Effector CD4-positive, alpha-beta T cell (primary cell): Measurements from ENCODE around the gene MTRR.

Source experiments
- DNase-seq: peaks from one replicate; pipeline ENCODE4 v3.0.0-alpha.2; 2020
- total RNA-seq: gene quantifications from one replicate; lab custom pipeline; 2026; lab: John Stamatoyannopoulos, UW

Gene MTRR
- total RNA-seq = 55.0 reads per million, percentile 70 among the genes with 10 or more reads in this experiment

DNA sequence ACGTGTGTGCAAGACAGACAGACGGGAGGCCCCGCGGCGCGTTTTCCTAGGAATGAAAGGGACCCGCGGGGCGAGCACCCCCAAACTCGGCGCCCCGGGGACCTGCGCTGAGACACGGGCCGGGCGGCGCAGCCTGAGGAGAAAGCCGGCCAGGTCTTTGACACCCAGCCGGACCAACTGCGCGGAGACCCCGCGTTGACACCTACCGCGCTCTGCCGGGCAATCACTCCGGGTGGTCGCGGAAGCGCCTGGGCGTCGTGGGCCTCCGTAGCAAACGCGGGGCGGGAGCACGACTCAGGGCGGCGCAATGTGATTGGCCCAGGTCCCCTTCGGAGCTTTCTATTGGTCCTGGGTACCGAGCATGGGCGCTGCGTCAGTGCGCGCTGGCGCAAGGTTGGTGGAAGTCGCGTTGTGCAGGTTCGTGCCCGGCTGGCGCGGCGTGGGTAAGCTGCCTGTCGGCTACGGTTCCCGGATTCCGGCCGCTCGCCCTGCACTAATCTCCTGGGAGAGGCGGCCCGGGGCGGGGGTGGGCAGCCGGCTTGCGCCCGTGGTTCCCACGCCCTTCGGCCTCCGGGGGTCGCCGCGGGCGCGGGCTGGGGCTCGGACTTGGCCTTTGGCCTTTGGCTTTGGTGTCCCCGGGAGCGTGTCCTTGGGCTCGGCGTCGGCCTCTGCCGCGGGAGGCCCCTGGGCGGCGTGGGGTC lies at the start of gene MTRR, which contains the start of gene FASTKD3:
TSS of gene MTRR (plus strand) at position 376 of the 701 bp plus-strand sequence. CDS start 1,647 bp downstream, outside the sequence.
TSS of gene FASTKD3 (minus strand) at position 259 of the 701 bp plus-strand sequence. CDS start 948 bp downstream, outside the sequence.
- peak; percentile 89 for DNase-seq

DNA sequence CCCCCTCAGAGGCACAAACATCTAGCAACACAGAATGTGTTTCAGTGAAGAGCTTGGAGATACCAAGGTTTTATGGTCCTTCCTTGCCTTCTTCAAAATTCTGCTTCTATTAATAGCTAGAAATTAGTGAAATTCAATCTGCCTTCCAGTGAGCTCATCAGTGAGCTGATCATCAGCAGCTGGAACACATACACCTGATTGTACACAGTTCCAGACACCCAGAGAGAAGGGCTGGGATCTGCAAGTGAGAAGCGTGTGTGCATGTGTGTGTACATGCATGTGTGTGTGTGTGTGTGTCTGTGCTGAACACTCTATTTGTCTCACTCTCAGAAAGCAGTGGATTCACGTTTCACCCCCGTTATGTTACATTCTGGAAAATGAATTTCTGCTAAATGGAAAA lies 46.5 kb upstream of the MTRR start:
- no peak for DNase-seq

- no peak for DNase-seq
Observed at GRCh38 chr5:7823594-7823993, 45.4 kb upstream of the MTRR start.

DNA sequence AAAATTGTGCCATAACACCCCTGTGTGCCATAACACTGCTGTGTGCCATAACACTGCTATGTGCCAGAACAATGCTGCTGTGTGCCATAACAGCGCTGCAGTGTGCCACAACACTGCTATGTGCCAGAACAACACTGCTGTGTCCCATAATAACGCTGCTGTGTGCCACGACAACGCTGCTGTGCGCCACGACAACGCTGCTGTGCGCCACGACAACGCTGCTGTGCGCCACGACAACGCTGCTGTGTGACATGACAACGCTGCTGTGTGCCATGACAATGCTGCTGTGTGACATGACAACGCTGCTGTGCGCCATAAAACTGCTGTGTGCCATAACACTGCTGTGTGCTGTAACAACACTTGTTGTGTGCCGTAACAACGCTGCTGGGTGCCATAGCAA lies 44.0 kb upstream of the MTRR start:
- no peak for DNase-seq

DNA sequence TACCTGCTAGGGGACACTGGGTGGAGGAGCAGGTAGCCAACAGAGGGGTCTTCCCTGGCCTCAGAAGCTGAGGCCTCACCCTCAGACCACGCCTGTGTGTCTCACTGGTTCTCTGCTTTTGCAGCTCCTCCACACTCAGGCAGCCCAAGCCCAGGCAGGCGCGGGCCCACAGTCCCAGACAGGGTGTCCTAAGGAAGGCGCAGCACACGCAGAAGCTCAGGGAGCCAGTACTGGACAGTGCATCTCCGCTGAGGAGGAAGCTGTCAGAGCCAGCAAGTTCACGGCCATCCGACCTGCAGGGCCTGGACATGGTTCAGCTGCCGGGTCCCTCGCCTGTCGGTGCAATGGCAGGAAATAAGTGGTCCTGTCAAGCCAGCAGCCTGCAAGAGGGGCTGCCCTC lies 43.3 kb upstream of the MTRR start:
- DNase-seq = no peak

- no peak for DNase-seq
Observed at GRCh38 chr5:7827610-7828009, 41.3 kb upstream of the MTRR start.

GRCh38 chr5:7828269-7828668 lies 40.7 kb upstream of the MTRR start:
- DNase-seq = no peak

DNA sequence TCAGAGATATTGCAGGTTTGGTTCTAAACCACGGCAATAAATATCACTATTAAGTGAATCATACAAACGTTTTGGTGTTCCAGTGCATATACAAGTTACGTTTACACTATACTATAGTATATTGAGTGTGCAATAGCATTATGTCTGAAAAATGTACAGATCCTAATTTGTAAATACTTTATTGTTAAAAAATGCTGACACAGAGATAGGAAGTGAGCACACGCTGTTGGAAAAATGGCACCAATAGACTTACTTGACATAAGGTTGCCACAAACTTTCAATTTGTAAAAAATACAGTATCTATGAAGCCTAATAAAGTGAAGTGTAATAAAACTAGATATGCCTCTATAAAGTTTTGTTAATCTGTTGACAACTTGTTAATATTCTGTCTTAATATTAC lies 34.0 kb upstream of the MTRR start:
- no peak for DNase-seq

GRCh38 chr5:7837403-7837802 lies 31.5 kb upstream of the MTRR start:
- no peak for DNase-seq

DNA sequence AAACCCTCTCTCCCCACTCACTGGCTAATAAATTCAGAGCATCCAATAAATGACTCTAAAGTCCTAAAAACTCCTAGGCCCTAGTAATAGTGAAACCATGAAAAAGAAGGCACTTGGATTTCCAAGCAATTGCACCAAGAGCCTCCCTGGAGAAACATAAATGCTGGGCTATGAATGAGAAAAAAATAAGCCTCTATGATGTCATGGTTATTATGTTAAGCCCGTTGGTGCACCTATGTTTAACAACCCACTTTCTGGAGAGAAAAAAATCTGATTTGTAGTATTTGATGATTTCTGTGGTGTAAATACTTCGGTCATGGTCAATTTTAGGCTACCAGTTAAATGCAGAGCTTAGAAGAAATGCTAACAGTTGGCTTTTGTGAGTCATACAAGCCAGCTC lies 26.4 kb upstream of the MTRR start:
- no peak for DNase-seq

GRCh38 chr5:7844901-7845300 lies 24.0 kb upstream of the MTRR start:
- no peak for DNase-seq

DNA sequence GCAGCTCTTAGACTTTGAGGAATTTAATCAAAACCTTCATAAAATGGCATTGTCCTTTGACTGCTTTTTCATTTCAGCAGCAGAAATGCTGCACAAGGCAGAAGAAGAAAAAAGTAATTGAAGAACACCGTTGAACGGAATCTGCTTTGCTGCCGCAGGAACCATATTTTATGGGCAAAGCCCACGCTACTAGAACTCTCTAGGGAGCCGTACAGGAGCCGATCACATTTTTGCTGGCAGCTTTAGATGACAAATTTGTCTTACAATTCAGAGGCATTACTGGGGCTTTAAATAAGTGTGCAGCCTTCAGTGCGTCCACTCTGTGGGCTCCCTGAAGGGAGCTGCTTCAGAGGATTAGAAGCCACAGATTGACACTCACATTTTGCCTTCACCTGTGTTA lies 23.4 kb upstream of the MTRR start:
- no peak for DNase-seq

GRCh38 chr5:7846327-7846726 lies 22.6 kb upstream of the MTRR start:
- DNase-seq = no peak

GRCh38 chr5:7848296-7848695 lies 20.7 kb upstream of the MTRR start:
- no peak for DNase-seq

GRCh38 chr5:7849681-7850394 lies 19.1 kb upstream of the MTRR start:
- no peak for DNase-seq

- peak; percentile 20 for DNase-seq
Observed at GRCh38 chr5:7850395-7851239, 18.3 kb upstream of the MTRR start, which contains the start of gene CFAP90. CFAP90 (minus strand) TSS chr5:7851133; CDS start chr5:7851021, 112 bp downstream.

DNA sequence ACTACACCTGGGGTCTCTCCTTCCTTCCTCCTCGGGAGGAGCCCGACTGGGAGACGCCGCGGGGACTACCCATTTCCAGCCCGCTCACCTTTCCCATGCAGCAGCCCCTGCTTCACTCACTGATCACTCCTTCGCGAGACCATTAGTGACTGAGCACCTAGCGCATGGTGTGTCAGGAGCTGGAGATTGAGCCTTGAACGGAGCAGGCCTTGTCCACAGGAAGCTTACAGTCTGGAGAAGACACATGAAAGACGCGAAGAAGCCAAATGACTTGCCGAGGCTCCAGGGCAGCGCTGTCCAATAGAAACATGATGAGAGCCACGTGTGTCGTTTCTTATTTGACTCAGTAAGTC lies 17.7 kb upstream of the MTRR start:
- no peak for DNase-seq

- DNase-seq = no peak
Observed at GRCh38 chr5:7851617-7852289, 17.2 kb upstream of the MTRR start.

- no peak for DNase-seq
Observed at GRCh38 chr5:7852542-7852941, 16.4 kb upstream of the MTRR start.

GRCh38 chr5:7852988-7853387 lies 16.0 kb upstream of the MTRR start:
- DNase-seq = no peak

- DNase-seq = no peak
Observed at GRCh38 chr5:7855611-7856010, 13.3 kb upstream of the MTRR start.

GRCh38 chr5:7856855-7857254 lies 12.1 kb upstream of the MTRR start:
- no peak for DNase-seq

- no peak for DNase-seq
Observed at GRCh38 chr5:7857361-7857760, 11.6 kb upstream of the MTRR start.
